NT2/D1 (cell line): ENCODE data around the gene LPGAT1.

Experiments
- SUZ12 ChIP-seq: IDR thresholded peaks from 2 replicates; pipeline ENCODE4 v1.6.1; 2011; ENCODE audit not compliant: insufficient read length, insufficient read depth; ENCODE audit errors: extremely low read depth
- ZNF274 ChIP-seq: IDR thresholded peaks from 2 replicates; pipeline ENCODE4 v1.6.1; 2011; ENCODE audit warnings: mild to moderate bottlenecking, low read depth, low read length

DNA sequence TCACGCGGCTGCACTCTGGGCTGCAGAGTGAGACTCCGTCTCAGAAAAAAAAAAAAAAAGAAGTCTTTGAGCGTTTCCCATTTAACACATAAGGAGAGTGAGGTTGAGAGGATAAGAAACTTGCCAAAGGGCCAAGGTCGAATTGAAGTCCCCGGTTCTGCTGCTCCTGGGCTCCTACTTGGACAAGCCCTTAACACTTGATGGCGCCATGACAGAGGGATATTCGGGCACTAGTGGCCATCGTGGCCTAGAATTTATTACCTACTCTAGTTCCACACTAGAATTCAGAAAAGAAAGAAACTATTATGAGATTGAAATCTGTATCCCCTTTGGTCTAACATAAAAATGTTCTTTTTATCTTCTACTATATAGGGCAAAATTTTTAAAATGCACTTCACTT is 89.4 kb downstream of the LPGAT1 start:
- no peak for TF ChIP-seq ZNF274
- TF ChIP-seq SUZ12 = no peak
